GM19328 (cell line): ENCODE data around the gene ZFYVE21.

Source experiments
- ATAC-seq: cut with Tn5 transposase; IDR thresholded peaks from one replicate; pipeline ENCODE4 v1.9.1; 2021; ENCODE audit warnings: mild to moderate bottlenecking, moderate library complexity; ENCODE audit not compliant: unreplicated experiment

Gene ZFYVE21

DNA sequence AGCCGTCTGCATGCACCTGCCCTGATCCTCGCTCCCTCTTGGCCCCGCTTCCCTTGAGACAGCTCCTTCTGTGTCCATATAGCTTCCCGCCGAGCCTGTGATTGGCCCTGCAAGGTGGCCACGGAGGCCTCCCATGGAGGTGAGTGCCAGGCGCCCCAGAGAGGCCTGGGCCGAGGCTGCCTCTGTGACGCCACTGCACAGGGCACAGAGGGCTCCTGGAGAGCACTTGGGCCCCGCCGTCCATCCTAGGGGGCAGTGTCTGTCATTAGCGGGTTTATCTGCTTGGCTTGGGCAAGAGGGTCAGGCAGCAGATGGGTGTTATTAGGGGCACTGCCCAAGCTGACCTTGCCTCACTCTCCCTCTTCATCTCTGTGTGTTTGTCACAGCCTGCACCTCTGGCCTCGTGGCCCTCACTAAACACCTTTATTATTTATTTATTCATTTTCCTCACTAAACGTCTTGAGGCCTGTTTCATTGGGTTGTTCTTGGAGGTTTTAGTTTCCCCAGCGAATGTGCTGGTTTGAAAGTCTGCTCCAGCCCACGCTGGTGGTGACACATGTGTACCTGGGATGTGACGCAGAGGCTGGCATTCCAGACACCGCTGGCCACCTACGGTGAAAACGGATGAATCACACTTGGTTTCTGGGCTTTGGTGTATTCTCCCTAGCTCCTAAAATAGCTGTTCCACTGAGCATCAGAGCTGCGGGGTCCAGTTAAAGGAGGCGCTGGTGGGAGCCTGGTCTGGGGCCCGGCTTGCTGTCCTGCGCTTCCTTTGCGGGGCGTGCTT is 5.9 kb downstream of the ZFYVE21 start:
- ATAC-seq = no peak

DNA sequence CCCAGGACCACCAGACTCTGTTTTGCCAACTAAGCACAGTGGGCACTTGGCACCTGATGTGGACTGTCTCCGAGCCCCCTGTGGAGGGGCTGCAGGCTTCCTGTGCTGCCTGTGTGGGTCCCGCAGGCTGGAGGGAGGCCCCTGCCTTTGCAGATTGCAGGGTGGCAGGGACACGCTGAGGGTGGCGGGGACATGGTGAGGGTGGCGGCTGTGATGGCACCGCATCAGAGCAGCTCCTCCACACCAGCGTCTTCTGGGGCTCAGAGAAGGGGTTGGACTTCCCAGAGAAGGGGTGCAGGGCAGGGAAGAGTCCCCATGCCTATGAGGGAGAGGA is 8.1 kb downstream of the ZFYVE21 start:
- no peak for ATAC-seq

DNA sequence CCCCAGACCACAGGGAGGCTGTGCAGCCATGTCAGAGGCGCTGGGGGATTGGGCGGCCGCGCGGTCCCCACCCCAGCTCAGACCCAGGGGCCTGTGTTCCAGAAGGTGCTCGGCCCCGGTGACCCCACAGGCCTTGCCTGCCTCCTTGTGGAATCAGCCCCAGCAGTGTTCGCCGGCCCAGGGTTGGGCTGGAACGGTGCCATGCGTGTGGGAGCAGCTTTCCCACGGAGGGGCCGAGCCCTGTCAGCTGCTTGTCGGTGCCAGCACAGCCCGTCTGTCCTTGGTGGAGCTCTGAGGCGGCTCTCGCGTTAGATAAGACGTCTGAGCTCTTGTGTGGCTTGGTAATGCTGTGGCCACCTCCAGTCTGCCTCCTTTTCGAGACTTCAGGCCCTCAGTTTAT is 8.5 kb downstream of the ZFYVE21 start:
- no peak for ATAC-seq

DNA sequence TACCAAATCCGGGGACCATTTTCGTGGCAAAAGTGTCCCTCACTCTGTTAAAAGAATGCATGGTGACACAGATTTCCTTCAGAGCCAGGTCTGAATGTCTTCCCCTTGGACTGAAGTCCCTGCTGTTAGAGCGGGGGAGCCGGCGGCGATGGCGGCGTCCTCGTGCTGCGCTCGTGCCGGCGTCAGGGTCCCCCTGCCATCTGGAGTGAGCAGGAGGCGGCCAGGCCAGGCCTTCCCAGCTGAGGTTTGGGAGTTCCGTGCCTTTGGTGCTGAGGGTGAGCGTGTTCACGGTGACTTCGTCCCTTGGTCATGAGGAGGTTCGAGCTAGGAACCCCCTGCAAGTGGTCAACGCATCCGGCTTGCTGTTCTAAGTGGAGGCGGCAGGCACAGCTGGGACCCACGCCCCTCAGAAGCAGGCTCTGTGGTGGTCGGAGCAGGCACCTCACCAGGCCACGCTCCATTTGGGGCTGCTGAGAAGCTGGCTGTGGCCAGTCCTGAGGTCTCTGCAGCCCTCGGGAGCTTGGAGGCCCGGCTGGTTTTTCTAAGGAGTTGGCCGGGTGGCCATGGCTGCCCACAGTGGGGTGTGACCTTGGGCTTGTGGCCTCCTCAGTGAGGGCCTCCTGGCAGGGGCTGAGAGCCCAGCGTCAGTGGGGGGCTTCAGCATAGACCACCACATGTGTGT is 9.5 kb downstream of the ZFYVE21 start:
- ATAC-seq = no peak

DNA sequence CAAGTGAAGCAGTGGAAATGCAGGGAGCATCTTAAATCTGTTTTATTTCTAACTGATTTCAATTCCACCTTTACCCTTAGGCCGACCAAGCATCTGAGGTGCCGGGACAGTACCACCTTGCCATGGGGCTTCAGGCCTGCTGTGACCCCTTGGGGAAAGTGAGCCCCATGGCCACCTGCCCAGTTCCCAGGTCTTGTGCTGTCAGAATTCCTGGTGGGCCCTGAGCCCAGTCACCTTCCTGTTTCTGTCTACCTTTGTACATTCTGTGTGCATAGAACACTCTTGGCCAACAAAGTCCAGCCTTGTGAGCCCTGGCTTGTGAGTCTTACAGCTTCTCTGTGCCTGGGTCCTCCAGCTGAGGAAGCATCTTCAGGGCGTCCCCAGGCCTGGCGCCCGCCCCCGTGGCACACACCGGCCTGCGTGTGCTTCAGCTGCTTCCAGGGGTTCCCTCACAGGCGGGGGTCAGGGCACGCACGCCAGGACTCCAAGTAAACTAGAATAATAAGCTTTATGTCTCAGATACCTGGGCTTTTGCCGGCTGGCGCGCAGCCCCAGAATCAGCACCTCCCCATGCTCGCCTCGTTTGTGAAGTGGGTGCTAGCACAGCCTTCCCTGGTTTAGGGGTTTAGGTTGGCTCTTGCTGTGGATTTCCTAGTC is 10.3 kb downstream of the ZFYVE21 start:
- ATAC-seq = no peak

DNA sequence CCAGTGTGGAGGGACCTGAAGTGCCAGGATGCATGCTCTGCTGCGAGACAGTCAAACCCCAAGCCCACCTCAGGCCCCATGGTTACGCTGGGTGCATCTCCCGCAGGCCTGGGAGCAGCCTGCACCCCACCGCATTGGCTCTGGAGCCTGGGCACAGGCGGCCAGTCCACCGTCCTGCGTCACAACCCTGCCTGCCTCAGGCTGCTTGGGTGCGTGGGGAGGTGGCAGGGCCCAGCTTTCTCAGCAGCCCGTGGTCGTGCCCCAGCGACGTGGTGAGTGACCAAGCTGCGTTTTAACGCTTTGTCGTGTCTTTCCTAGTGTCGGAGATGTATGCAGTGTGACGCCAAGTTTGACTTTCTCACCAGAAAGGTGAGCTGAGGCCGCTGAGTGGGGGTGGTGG is 10.9 kb downstream of the ZFYVE21 start:
- ATAC-seq = no peak

DNA sequence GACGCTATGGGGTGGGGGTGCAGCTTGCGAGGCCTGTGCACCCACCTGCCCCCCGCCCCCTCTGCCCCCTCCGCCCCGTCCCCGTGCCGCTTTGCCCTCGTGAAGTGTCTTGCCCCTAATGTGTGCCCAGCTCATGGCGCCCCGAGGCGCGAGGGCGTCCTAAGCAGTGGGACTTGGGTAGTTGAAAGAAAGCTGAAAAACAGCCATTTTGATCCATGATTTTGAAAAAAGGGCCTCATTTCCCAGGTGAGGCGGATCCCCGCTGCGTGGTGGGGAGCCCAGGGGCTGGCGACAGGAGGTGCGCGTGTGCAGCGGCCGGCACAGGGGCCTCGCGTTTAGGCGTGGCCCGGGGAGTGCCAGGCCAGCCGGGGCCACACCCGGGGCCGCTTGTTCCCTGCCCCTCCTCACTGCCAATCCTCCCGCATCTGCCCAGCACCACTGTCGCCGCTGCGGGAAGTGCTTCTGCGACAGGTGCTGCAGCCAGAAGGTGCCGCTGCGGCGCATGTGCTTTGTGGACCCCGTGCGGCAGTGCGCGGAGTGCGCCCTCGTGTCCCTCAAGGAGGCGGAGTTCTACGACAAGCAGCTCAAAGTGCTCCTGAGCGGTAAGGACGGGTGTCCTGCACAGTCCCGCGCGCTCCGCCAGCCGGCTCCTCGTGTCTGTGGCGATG is 11.8 kb downstream of the ZFYVE21 start:
- no peak for ATAC-seq

DNA sequence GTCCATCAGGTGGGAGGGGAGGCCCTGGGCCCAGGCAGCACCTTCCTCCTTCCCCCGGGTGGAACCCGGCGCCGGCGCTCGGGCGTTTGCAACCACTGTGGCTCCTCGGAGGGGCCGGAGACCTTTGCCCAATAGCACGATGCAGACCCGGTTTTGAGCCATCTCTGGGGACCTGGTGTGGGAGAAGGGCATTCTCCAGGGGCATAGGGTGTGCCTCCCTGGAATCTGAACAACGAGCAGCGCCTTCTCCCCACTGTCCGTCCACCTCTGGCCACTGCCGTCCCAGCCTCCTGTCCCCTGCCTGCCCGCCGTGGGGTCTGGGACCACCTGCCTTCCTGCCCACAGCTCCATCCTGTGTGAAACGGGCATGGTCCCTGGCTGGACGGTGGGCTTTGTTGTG is 12.5 kb downstream of the ZFYVE21 start:
- ATAC-seq = no peak

DNA sequence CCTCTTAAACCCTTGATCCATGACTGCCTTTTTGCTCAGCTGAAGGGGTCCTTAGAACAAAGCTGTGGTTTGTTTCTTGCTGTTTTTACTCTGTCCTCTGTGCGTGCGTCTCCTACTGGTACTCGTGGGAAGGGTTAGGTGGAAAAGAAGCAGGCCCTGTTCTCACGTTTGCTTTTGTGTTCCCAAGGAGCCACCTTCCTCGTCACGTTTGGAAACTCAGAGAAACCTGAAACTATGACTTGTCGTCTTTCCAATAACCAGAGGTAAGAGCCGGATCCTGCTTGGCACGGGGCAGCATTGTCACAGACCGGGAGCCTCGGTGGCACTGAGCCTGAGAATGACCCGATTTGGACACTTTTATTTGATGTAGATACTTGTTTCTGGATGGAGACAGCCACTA is 13.1 kb downstream of the ZFYVE21 start:
- ATAC-seq = no peak

DNA sequence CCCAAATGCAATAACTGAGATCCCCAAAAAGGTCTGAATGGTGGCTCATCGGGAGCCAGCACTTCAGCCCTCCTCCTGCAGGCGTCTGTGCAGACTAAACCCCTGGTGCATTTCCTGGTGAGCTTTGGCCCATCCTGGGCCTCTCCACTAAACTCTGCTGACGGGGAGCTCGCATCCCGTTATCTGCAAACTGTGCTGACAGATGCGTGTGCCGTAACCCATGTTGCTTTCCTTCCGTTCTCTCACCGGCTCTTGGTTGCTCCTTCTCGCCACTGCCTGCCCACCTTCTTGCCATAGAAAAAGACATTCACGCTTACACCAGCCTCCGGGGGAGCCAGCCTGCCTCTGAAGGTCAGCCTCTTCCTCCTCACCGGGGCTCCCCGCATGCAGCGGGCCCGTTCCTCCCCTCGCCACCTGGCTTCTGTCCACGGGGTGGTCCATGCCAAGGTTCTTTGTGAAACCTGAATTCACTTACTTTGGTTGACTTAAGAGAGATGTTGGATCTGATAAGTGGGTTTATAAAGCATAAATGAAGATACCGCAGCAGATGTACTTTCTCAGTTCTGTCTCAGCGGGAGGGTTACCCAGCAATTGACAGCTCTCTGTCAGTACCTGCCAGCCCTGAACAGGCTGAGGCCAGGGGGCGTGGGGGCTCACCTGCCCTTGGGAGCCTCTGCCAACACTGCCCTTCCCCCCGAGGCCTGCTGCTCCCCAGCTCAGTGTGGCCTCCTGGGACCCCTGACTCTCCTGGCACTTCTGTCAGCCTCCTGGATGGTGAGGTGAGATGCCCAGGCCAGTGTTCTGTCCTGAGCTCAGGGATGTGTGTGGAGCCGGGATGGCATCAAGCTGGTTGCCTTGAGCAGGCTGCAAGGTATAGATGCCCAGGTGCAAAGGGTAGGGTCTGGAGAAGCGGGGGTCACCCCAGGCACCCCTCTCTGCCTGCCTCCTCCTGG is 14.2 kb downstream of the ZFYVE21 start:
- no peak for ATAC-seq

DNA sequence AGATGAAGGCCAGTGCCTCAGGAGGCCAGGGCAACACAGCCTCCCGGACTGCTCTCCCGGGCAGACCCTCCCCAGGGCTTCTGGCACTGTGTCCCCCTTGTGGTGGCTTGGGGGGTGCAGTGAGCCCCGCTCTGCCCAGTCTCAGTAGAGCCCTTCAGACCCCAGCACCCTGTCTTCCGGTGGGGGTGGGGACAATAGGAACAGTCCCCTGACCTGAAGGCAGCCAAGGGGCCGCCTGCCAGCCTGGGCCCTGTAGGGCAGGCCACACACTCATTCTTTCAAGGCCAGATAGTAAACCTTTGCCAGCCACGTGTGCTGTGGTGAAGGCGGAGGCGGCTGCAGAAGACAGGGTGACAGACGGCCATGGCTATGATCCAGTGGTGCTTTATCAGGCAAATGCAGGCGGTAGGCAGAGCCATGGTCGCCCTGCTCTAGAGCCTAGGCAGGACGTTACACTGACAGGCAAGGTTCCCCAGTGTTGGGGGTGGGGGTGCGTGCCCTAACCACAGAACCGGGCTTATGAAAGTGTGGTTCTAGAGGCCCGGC is 15.0 kb downstream of the ZFYVE21 start:
- ATAC-seq = no peak

DNA sequence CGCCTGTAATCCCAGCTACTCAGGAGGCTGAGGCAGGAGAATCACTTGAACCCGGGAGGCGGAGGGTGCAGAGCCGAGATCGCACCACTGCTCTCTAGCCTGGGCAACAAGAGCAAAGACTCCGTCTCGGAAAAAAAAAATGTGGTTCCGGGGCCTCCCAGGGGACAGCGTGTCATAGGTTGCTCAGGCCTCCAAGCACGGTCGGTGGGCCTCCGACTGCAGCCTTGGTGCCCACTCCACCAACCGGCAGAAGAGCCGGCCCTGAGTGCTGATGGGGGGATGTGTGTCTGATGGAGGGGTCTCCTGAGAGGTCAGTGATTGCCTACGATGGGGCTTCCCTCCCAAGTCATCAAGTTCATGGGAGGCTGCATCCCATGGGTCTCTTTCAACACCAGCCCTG is 15.9 kb downstream of the ZFYVE21 start:
- no peak for ATAC-seq

DNA sequence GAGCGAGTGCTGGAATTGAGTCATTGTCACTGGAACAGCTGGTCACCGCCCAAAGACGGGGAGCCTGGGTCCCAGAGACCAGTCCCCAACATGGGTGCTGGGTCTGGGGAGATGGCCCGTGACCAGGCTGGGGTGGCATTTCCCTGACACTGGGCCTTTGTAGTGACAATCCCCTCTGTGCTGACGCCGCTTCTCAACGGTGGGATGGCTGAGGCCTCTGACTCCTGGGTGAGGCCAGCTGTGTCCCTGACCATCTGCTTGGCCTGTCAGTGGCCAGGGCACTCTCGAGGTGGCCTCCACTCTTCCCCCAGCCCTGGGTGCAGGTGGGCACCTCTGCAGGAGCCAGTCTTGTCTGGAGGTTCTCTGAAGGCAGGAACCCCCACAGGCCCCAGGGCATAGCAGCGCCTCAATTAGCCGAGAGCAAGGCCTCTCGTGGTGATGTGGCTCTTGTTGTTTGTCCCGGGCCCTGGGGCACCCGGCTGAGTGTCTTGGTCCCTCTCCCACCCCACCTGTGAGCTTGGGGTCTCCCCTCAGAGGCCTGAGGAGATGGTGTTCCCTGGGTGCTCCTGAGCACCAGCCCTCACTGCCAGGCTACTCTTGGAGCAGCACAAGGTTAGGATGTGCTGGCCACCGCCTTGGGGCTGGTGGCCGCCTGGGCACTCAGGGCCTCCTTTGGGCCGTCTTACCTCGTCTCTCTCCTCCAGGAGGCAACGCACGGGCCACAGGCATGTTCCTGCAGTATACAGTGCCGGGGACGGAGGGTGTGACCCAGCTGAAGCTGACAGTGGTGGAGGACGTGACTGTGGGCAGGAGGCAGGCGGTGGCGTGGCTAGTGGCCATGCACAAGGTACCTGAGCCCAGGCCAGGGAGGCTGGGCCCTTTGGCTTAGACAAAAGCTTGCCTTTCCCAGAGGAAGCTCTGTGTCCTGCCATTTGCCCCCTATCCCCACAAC is 16.6 kb downstream of the ZFYVE21 start:
- no peak for ATAC-seq

DNA sequence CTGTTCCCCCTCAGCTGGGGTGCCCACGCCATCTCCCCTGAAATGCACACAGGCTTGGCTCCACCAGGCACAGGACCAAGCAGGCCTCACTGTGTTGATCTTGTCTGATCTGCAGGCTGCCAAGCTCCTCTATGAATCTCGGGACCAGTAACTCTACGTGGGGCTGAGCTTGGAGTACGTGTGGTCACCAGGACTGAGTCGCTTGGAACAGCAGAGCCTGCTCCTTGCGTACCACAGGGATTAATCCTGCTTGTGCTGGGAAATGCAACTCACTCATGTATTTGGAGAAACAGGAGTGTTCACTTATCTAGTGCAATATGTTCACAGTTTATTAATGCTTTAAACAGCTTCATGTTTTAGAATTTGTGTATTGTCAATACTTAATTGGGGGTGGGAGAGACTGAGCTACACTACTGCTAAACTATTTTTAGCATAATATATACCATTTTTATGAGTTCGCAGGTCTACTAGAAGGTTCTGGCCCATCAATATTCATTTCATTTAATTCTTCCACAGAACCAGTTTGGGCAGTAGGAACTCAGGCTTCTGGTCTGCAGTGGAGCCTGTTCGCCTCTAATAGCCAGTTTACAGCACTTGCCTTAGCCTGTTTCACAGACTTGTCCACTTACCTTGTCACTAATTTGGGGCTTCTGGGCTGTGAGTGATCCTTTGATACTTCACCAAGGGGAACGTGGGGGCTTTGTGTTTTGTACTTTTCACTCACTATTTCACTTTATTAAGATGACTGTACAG is 17.4 kb downstream of the ZFYVE21 start:
- no peak for ATAC-seq

DNA sequence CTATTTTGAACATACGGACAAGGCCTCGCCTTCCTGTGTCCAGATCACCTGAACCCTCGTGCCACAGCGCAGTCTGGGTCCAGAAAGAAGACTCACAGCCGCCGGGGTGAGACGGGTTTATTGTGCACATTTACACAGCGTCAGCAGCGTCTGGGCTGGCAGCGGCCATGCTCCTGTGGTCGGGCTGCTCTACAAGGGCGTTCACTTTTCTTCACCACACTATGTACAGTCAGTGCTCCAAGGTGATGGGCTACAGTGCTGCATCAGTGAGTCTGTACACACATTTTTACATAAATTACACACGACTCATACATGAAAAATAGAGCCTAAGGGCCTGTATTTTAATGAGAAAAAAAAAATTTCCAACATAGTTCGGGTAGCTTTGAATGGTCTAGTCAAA is 18.0 kb downstream of the ZFYVE21 start:
- no peak for ATAC-seq

DNA sequence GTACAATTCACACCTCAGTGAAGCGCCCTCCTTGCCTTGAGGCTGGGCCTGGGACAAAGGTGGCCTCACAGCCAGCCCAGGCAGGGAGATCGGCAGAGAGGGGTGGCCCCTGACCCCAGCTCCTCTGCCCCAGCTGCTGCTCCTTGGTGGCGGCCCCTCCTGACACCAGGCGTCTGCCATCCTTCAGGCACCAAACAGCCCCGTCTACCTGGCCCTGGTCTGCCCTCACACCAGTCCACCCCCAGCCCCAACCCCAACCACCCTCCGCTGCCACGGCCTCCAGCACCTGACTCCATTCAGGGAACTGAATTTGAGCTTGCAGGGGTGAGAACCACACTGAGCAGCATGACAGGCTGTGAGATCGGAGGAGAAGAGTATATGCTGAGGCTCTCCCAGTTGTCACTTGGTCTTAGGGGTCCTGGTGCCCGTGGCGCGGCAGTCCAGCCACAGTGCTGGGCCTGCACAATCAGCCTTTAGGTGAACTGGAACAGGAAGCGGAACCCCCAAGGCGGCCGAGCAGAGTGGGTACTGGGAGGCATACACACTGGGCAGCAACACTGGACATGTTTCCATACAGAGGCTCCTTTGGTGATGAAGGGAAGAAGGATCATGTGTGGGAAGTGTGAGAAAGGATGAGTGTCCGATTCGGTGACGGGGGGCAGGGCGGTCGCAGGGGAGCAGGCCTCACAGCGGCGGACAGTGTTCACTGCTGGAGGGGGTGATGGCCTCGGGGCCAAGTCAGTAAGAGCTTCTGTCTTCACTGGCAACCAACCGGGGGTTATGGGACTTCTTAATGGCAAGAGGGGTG is 18.7 kb downstream of the ZFYVE21 start:
- no peak for ATAC-seq

DNA sequence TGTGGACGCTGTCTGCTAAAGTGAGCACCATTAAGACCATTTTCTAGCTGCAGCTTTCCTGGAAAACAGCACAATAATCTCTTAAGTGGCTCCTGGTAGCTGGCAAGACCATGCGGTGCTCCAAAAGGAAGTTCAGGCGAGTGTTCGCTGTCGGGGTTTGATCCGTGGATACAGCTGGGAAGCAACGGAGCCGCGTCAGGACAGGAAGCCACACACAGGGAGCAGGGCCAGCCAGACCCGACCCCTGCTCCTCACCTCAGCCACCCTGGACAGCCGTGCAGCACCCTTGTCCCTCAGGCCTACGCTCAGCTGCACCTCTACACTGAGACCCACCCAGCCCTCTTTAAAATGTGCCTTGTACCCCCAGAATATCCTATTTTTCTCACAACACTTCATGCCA is 19.4 kb downstream of the ZFYVE21 start:
- ATAC-seq = no peak

DNA sequence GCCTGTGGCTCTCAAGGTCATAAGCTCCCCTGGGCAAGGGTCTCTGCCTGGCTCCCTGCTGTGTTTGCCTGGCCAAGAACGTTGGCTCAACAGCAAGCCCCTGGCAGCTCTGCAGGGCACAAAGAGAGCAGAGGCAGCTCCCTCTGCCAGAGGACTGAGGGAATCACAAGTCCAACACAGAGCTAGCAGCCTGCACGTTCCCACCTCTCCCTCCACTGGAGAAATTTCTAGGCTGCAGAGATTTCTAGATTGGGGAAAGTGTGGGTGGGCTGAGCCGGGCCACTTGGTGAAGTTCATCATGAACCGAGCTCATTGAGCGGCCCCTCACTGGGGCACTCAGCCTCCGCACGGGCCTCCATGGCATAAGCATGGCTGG is 19.8 kb downstream of the ZFYVE21 start:
- ATAC-seq = no peak
